GM12878 (cell line): ENCODE results near the gene BRCA2. TPM values are rescaled to one million over a fixed set of nuclear protein-coding genes. Genes with fewer than 3 reads are reported as not detected.

Experiments used
- ATAC-seq: fragments of 200-7000 bp; cut with Tn5 transposase; 3 replicates; pipeline ENCODE4 v1.9.1; 2020; ENCODE audit warnings: mild to moderate bottlenecking, moderate library complexity
- BruUV-seq: library from RNA; stranded (reverse); fragments of 400-500 nt; replicated peaks from 2 replicates; lab custom pipeline; 2021; lab: Mats Ljungman, UMichigan
- CTCF ChIA-PET: fragments of 300-600 bp; sonication (Branson Sonifier 250); formaldehyde crosslinking; extraction: SDS; loops from one replicate; lab custom pipeline; 2021; ENCODE audit warnings: inconsistent platforms; lab: Yijun Ruan, JAX
- POLR2A ChIA-PET: fragments of 350-600 bp; formaldehyde crosslinking; extraction: SDS; loops from one replicate; lab custom pipeline; 2021; ENCODE audit warnings: inconsistent platforms; lab: Charles Lee
- RAD21 ChIA-PET: fragments of 300-600 bp; sonication (Branson Sonifier 250); formaldehyde crosslinking; loops from one replicate; lab custom pipeline; 2023; ENCODE audit warnings: antibody characterized with exemption; ENCODE audit not compliant: unreplicated experiment; lab: Charles Lee
- SMC1A ChIA-PET: fragments of 300-600 bp; sonication (Branson Sonifier 250); formaldehyde crosslinking; loops from one replicate; lab custom pipeline; 2023; ENCODE audit not compliant: unreplicated experiment, uncharacterized antibody; lab: Charles Lee
- DNase-seq: peaks from one replicate; pipeline ENCODE4 v3.0.0-alpha.2; 2011; ENCODE audit warnings: low read depth, low spot score
- FAIRE-seq: peaks from 3 replicates; lab custom pipeline; 2011; peaks lifted over from hg19 to GRCh38; lab: Jason Lieb, UNC
- H2AFZ ChIP-seq: 2 replicates; pipeline ENCODE4 v1.6.0; 2011; ENCODE audit warnings: low read depth, low read length, control low read depth; ENCODE audit not compliant: control insufficient read depth
- H3K27ac ChIP-seq: 2 replicates; pipeline ENCODE4 v1.5.1; 2011; ENCODE audit warnings: control low read depth; ENCODE audit not compliant: control insufficient read depth, insufficient read depth
- H3K27me3 ChIP-seq, 2 experiments: replicated peaks in 1 of 2; 2 replicates each; pipeline versions ENCODE4 v1.6.0 to v1.6.1; 2011; ENCODE audit warnings: low read length in 1 of 2; ENCODE audit not compliant: control insufficient read depth in 2 of 2, insufficient read depth in 2 of 2
- H3K36me3 ChIP-seq, 2 experiments: 2 replicates each; pipeline ENCODE4 v1.5.1; 2011; ENCODE audit warnings: low read length in 1 of 2; ENCODE audit not compliant: control insufficient read depth in 2 of 2, insufficient read depth in 2 of 2
- H3K4me1 ChIP-seq: 2 replicates; pipeline ENCODE4 v1.6.1; 2011; ENCODE audit warnings: mild to moderate bottlenecking, low read length, moderate library complexity, mixed read lengths; ENCODE audit not compliant: control insufficient read depth, insufficient read depth
- H3K4me2 ChIP-seq: 2 replicates; pipeline ENCODE4 v1.6.0; 2011; ENCODE audit warnings: control low read depth; ENCODE audit not compliant: control insufficient read depth, insufficient read depth
- H3K4me3 ChIP-seq: fragments of 200-600 bp; sonication (generic); 2 replicates; pipeline ENCODE4 v1.5.1; 2016
- H3K79me2 ChIP-seq: 2 replicates; pipeline ENCODE4 v1.6.0; 2011; ENCODE audit warnings: low read length; ENCODE audit not compliant: control insufficient read depth, insufficient read depth
- H3K9ac ChIP-seq: 2 replicates; pipeline ENCODE4 v1.8.0; 2011; ENCODE audit warnings: low read length, control low read depth, mixed read lengths; ENCODE audit not compliant: control insufficient read depth, insufficient read depth
- H3K9me3 ChIP-seq: replicated peaks from 3 replicates; pipeline ENCODE4 v1.5.1; 2011; ENCODE audit warnings: mild to moderate bottlenecking, low read length; ENCODE audit not compliant: control insufficient read depth, insufficient read depth
- H4K20me1 ChIP-seq: 2 replicates; pipeline ENCODE4 v1.6.0; 2011; ENCODE audit not compliant: control insufficient read depth, insufficient read depth
- BCLAF1 ChIP-seq: fragments of 450-650 bp; IDR thresholded peaks from 2 replicates; pipeline ENCODE4 v1.6.1; 2017; ENCODE audit warnings: antibody characterized with exemption, mild to moderate bottlenecking, moderate library complexity
- CHD1 ChIP-seq: IDR thresholded peaks from 2 replicates; pipeline ENCODE4 v1.6.1; 2012; ENCODE audit warnings: low read depth, low read length, improper control_type of control experiment
- ETV6 ChIP-seq, 2 experiments: fragments of 450-650 bp in 1 of 2; IDR thresholded peaks in 1 of 2; conservative IDR thresholded peaks in 1 of 2; 2 replicates each; pipeline ENCODE4 v1.6.1; 2014; ENCODE audit warnings: antibody characterized with exemption in 1 of 2, borderline replicate concordance in 1 of 2, low read depth in 1 of 2, mild to moderate bottlenecking in 1 of 2, moderate library complexity in 1 of 2
- EZH2 ChIP-seq: IDR thresholded peaks from 2 replicates; pipeline ENCODE4 v1.6.1; 2012; ENCODE audit warnings: low read depth, mild to moderate bottlenecking, control low read depth, inconsistent platforms, low read length, borderline replicate concordance; ENCODE audit not compliant: control insufficient read depth
- NRF1 ChIP-seq: conservative IDR thresholded peaks from 2 replicates; pipeline ENCODE4 v1.6.1; 2011; ENCODE audit warnings: mild to moderate bottlenecking, low read depth, low read length, improper control_type of control experiment
- RAD21 ChIP-seq: IDR thresholded peaks from 2 replicates; pipeline ENCODE4 v1.6.1; 2011; ENCODE audit warnings: mild to moderate bottlenecking, low read depth, low read length, moderate library complexity; ENCODE audit not compliant: insufficient read depth
- RAD51 ChIP-seq: fragments of 450-650 bp; IDR thresholded peaks from 2 replicates; pipeline ENCODE4 v1.6.1; 2016; ENCODE audit warnings: moderate library complexity, mild to moderate bottlenecking, inconsistent platforms
- SIN3A ChIP-seq: IDR thresholded peaks from 2 replicates; pipeline ENCODE4 v1.6.1; 2012; ENCODE audit warnings: low read depth, low read length, improper control_type of control experiment
- SMARCA5 ChIP-seq: fragments of 450-650 bp; IDR thresholded peaks from 2 replicates; pipeline ENCODE4 v1.6.1; 2017; ENCODE audit warnings: mild to moderate bottlenecking
- TAF1 ChIP-seq: IDR thresholded peaks from 2 replicates; pipeline ENCODE4 v1.6.1; 2011; ENCODE audit warnings: mild to moderate bottlenecking, low read depth, low read length, borderline replicate concordance
- TBL1XR1 ChIP-seq: IDR thresholded peaks from 2 replicates; pipeline ENCODE4 v1.6.1; 2012; ENCODE audit warnings: low read depth, low read length, improper control_type of control experiment
- TCF12 ChIP-seq: IDR thresholded peaks from 2 replicates; pipeline ENCODE4 v1.6.1; 2011; ENCODE audit warnings: low read depth, mild to moderate bottlenecking, low read length
- WGBS: methylation state at CpG from one replicate; pipeline ENCODE4 v1.1.6; 2016; ENCODE audit warnings: low lambda C conversion rate; ENCODE audit not compliant: insufficient replicate concordance, insufficient coverage; ENCODE audit errors: missing lambda C conversion rate; 5-methylcytosine and 5-hydroxymethylcytosine counted together
- in situ Hi-C: fragments of 300-500 bp; cut with MboI; formaldehyde crosslinking; loops from 9 replicates; pipeline ENCODE4 v1.14.3; 2018; ENCODE audit warnings: mixed read lengths
- intact Hi-C: fragments of 100-400 bp; cut with micrococcal nuclease; formaldehyde crosslinking; loops from one replicate; pipeline ENCODE4 v1.14.2; 2022; ENCODE audit not compliant: unreplicated experiment
- polyA plus RNA-seq, 11 experiments: library from polyadenylated mRNA; depleted of rRNA in 4 of 11; unstranded in 6 of 11; stranded (reverse) in 5 of 11; fragments of >200 nt; fragmentation: Nextera tagmentation in 4 of 11; fragmentation: Illumina TruSeq in 1 of 11; extraction: Ambion mirVana in 4 of 11; extraction: Trizol in 1 of 11; gene quantifications; 1 replicate in 1 of 11; 2 replicates in 10 of 11; pipeline versions ENCODE4 v1.2.1 to v1.2.3, GENCODE V29; 2011 to 2016; ENCODE audit warnings: inconsistent platforms in 2 of 11, missing spikeins in 2 of 11, low read depth in 1 of 11
- total RNA-seq, 4 experiments: library from RNA; depleted of rRNA in 3 of 4; stranded (reverse); fragments of >200 nt in 3 of 4; fragmentation: Illumina TruSeq in 1 of 4; extraction: Trizol in 1 of 4; gene quantifications; 2 replicates each; pipeline versions ENCODE4 v1.2.1 to v1.2.3, GENCODE V29; 2013 to 2021
- TF ChIP-seq, protein P1 (sequence below): fragments of 450-650 bp; formaldehyde crosslinking; IDR thresholded peaks from 2 replicates; pipeline ENCODE4 v1.5.0; 2022; ENCODE audit warnings: mild to moderate bottlenecking, missing genetic modification characterization
- TF ChIP-seq, protein P2 (sequence below): fragments of 450-650 bp; IDR thresholded peaks from 2 replicates; pipeline ENCODE4 v1.6.1; 2017; ENCODE audit warnings: mild to moderate bottlenecking, low read depth, inconsistent platforms; ENCODE audit not compliant: poor library complexity, severe bottlenecking

Gene BRCA2
- total and polyA plus RNA-seq, 10 of the 15 experiments (the other 5 are each of a cell fraction or from before 2014, with no cell fraction given): 7.6 to 42.2 (median 23.9) TPM

DNA sequence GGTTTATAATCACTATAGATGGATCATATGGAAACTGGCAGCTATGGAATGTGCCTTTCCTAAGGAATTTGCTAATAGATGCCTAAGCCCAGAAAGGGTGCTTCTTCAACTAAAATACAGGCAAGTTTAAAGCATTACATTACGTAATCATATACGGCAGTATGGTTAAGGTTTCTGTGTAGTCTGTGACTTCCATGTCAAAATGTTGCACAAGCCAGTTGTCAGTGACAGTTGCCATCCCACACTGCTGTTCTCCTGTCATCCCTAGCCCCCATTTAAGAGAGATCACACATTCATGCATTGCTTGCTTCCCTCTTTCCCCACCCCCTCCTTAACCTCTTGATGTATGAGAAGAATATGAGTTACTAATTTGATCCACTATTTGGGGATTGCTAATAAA lies 47.3 kb downstream of the BRCA2 start:
- DNase-seq (no peak), FAIRE-seq (no peak), ATAC-seq (no peak)
- no peaks in the 10 kb centered on the region for H3K79me2 ChIP-seq
- no peaks in the 10 kb centered on the region for H4K20me1 ChIP-seq
- ChIA-PET SMC1A (interaction anchor here (1.5 to 2.1 kb wide), 2 partner anchors 26 to 80 kb away, joined by 3 to 7 read pairs; no protein-coding TSS in a partner anchor), CTCF (interaction anchor here (0.7 kb wide), 1 partner anchor 120 kb away, joined by 3 read pairs; no protein-coding TSS in a partner anchor), RAD21 (no interaction called here), POLR2A (interaction anchor here (0.6 kb wide), 1 partner anchor 1717 kb away, joined by 3 read pairs; no protein-coding TSS in a partner anchor)
- H3K27me3 ChIP-seq: no peaks in the 10 kb centered on the region
- in situ Hi-C loops (no loop called here), intact Hi-C loops (no loop called here)
- H3K27ac ChIP-seq: no peak overlapping the region
- H3K9me3 ChIP-seq: no peaks in the 10 kb centered on the region
- WGBS: 98% methylated on average over 2 of the region's 2 CpGs
- no peak overlapping the region for H3K4me3 ChIP-seq
- H3K4me2 ChIP-seq: no peak overlapping the region
- H3K4me1 ChIP-seq: no peaks in the 10 kb centered on the region
- no peak overlapping the region for H2AFZ ChIP-seq
- H3K36me3 ChIP-seq: no peaks in the 10 kb centered on the region; a peak in 2 of 4 replicates
- H3K9ac ChIP-seq: no peak overlapping the region
- no TSS peak for BruUV-seq
- TF ChIP-seq BCLAF1: no peak
- no peak for TF ChIP-seq TBL1XR1
- no peak for TF ChIP-seq ETV6 (conservative IDR thresholded peaks at IDR 0.05 in 1 of 2, IDR thresholded peaks at IDR 0.05 in 1 of 2; ENCODE audit: borderline replicate concordance in 1 of 2, low read depth in 1 of 2)
- no peak for TF ChIP-seq SIN3A
- no peak for TF ChIP-seq RAD51
- TF ChIP-seq SMARCA5: no peak
- TF ChIP-seq RAD21: no peak
- no peak for TF ChIP-seq CHD1
- no peak for TF ChIP-seq NRF1
- TF ChIP-seq TCF12: no peak
- no peak for TF ChIP-seq TAF1
- TF ChIP-seq, protein P1, sequence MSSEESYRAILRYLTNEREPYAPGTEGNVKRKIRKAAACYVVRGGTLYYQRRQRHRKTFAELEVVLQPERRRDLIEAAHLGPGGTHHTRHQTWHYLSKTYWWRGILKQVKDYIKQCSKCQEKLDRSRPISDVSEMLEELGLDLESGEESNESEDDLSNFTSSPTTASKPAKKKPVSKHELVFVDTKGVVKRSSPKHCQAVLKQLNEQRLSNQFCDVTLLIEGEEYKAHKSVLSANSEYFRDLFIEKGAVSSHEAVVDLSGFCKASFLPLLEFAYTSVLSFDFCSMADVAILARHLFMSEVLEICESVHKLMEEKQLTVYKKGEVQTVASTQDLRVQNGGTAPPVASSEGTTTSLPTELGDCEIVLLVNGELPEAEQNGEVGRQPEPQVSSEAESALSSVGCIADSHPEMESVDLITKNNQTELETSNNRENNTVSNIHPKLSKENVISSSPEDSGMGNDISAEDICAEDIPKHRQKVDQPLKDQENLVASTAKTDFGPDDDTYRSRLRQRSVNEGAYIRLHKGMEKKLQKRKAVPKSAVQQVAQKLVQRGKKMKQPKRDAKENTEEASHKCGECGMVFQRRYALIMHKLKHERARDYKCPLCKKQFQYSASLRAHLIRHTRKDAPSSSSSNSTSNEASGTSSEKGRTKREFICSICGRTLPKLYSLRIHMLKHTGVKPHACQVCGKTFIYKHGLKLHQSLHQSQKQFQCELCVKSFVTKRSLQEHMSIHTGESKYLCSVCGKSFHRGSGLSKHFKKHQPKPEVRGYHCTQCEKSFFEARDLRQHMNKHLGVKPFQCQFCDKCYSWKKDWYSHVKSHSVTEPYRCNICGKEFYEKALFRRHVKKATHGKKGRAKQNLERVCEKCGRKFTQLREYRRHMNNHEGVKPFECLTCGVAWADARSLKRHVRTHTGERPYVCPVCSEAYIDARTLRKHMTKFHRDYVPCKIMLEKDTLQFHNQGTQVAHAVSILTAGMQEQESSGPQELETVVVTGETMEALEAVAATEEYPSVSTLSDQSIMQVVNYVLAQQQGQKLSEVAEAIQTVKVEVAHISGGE: no peak
- TF ChIP-seq, protein P2, sequence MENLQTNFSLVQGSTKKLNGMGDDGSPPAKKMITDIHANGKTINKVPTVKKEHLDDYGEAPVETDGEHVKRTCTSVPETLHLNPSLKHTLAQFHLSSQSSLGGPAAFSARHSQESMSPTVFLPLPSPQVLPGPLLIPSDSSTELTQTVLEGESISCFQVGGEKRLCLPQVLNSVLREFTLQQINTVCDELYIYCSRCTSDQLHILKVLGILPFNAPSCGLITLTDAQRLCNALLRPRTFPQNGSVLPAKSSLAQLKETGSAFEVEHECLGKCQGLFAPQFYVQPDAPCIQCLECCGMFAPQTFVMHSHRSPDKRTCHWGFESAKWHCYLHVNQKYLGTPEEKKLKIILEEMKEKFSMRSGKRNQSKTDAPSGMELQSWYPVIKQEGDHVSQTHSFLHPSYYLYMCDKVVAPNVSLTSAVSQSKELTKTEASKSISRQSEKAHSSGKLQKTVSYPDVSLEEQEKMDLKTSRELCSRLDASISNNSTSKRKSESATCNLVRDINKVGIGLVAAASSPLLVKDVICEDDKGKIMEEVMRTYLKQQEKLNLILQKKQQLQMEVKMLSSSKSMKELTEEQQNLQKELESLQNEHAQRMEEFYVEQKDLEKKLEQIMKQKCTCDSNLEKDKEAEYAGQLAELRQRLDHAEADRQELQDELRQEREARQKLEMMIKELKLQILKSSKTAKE: no peak
- TF ChIP-seq EZH2: no peak
